NK-92 (cell line): ENCODE measurements around the gene SOX6.
"Not testable (repeated sequence)": the region's sequence is repeated elsewhere in the genome, so short reads cannot be mapped to it uniquely, and the experiment has no call there.

Experiments used
- DNase-seq: peaks from one replicate; lab custom pipeline; 2025; ENCODE audit not compliant: unreplicated experiment; lab: John Stamatoyannopoulos, UW

Gene SOX6

GRCh38 chr11:16154715-16155396 is 201.5 kb downstream of the SOX6 start:
- no peak for DNase-seq

GRCh38 chr11:16153951-16154350 is 202.4 kb downstream of the SOX6 start:
- DNase-seq, result no peak

- DNase-seq, result no peak
These were observed 205.2 kb downstream of the SOX6 start for GRCh38 chr11:16151138-16151537.

GRCh38 chr11:16149476-16149875 is 206.9 kb downstream of the SOX6 start:
- no peak for DNase-seq

GRCh38 chr11:16148301-16148931 is 207.9 kb downstream of the SOX6 start:
- DNase-seq, result no peak

GRCh38 chr11:16146980-16147379 is 209.4 kb downstream of the SOX6 start:
- DNase-seq, result not testable (repeated sequence)

GRCh38 chr11:16141614-16142013 is 214.7 kb downstream of the SOX6 start:
- not testable (repeated sequence) for DNase-seq

GRCh38 chr11:16141162-16141561 is 215.2 kb downstream of the SOX6 start:
- not testable (repeated sequence) for DNase-seq

- DNase-seq, result no peak
These were observed 219.5 kb downstream of the SOX6 start for GRCh38 chr11:16136792-16137390.

- DNase-seq, result no peak
These were observed 222.5 kb downstream of the SOX6 start for GRCh38 chr11:16133867-16134266.

GRCh38 chr11:16127732-16128131 is 228.6 kb downstream of the SOX6 start:
- DNase-seq, result no peak

GRCh38 chr11:16126362-16126761 is 230.0 kb downstream of the SOX6 start:
- no peak for DNase-seq

- no peak for DNase-seq
These were observed 230.6 kb downstream of the SOX6 start for GRCh38 chr11:16125796-16126195.

GRCh38 chr11:16124390-16124789 is 232.0 kb downstream of the SOX6 start:
- DNase-seq, result no peak

- DNase-seq, result no peak
These were observed 234.5 kb downstream of the SOX6 start for GRCh38 chr11:16121853-16122252.

GRCh38 chr11:16120008-16120407 is 236.3 kb downstream of the SOX6 start:
- DNase-seq, result no peak

GRCh38 chr11:16117989-16118756 is 238.2 kb downstream of the SOX6 start:
- DNase-seq, result no peak

- no peak for DNase-seq
These were observed 241.1 kb downstream of the SOX6 start for GRCh38 chr11:16114978-16115871.

GRCh38 chr11:16114431-16114830 is 241.9 kb downstream of the SOX6 start:
- no peak for DNase-seq

- no peak for DNase-seq
These were observed 244.7 kb downstream of the SOX6 start for GRCh38 chr11:16111690-16112089.

- DNase-seq, result no peak
These were observed 245.5 kb downstream of the SOX6 start for GRCh38 chr11:16110886-16111285.
